Measurements from ENCODE around the gene FKRP. TPM values are rescaled to one million over a fixed set of nuclear protein-coding genes. Genes with fewer than 3 reads are reported as not detected.

FKRP gene
- total and polyA plus RNA-seq, 2 of the 13 experiments (the other 11 are each of a cell fraction or from before 2014, with no cell fraction given), result 7.3 to 9.8 TPM

- TF ChIP-seq, protein P1, sequence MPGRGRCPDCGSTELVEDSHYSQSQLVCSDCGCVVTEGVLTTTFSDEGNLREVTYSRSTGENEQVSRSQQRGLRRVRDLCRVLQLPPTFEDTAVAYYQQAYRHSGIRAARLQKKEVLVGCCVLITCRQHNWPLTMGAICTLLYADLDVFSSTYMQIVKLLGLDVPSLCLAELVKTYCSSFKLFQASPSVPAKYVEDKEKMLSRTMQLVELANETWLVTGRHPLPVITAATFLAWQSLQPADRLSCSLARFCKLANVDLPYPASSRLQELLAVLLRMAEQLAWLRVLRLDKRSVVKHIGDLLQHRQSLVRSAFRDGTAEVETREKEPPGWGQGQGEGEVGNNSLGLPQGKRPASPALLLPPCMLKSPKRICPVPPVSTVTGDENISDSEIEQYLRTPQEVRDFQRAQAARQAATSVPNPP (CRISPR knock-in tag; IDR thresholded peaks at IDR 0.05), result no peak
- TF ChIP-seq MEIS1 (CRISPR knock-in tag; IDR thresholded peaks at IDR 0.05; ENCODE audit: borderline replicate concordance) (no peak), ZNF430 (CRISPR knock-in tag; IDR thresholded peaks at IDR 0.05) (no peak), TGIF2 (CRISPR knock-in tag; IDR thresholded peaks at IDR 0.05) (no peak), ZBTB14 (CRISPR knock-in tag; IDR thresholded peaks at IDR 0.05) (peak; percentile 88), ZSCAN29 (CRISPR knock-in tag; conservative IDR thresholded peaks at IDR 0.05) (no peak), ZNF580 (CRISPR knock-in tag; IDR thresholded peaks at IDR 0.05; ENCODE audit: borderline replicate concordance, low read depth) (no peak), ATF3 (CRISPR knock-in tag; IDR thresholded peaks at IDR 0.05) (no peak), NR2F2 (IDR thresholded peaks at IDR 0.05; ENCODE audit: borderline replicate concordance, low read depth) (no peak), ZNF251 (CRISPR knock-in tag; IDR thresholded peaks at IDR 0.05) (no peak), MXD4 (CRISPR knock-in tag; IDR thresholded peaks at IDR 0.05) (no peak), YEATS4 (CRISPR knock-in tag; IDR thresholded peaks at IDR 0.05; ENCODE audit: borderline replicate concordance) (no peak)
- TF ChIP-seq, protein P2, sequence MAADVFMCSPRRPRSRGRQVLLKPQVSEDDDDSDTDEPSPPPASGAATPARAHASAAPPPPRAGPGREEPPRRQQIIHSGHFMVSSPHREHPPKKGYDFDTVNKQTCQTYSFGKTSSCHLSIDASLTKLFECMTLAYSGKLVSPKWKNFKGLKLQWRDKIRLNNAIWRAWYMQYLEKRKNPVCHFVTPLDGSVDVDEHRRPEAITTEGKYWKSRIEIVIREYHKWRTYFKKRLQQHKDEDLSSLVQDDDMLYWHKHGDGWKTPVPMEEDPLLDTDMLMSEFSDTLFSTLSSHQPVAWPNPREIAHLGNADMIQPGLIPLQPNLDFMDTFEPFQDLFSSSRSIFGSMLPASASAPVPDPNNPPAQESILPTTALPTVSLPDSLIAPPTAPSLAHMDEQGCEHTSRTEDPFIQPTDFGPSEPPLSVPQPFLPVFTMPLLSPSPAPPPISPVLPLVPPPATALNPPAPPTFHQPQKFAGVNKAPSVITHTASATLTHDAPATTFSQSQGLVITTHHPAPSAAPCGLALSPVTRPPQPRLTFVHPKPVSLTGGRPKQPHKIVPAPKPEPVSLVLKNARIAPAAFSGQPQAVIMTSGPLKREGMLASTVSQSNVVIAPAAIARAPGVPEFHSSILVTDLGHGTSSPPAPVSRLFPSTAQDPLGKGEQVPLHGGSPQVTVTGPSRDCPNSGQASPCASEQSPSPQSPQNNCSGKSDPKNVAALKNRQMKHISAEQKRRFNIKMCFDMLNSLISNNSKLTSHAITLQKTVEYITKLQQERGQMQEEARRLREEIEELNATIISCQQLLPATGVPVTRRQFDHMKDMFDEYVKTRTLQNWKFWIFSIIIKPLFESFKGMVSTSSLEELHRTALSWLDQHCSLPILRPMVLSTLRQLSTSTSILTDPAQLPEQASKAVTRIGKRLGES (CRISPR knock-in tag; IDR thresholded peaks at IDR 0.05; ENCODE audit: borderline replicate concordance), result no peak
Measured at GRCh38 chr19:46746281-46747057, 612 bp downstream of the FKRP start, which contains the start of gene STRN4 (continued).
